ENCODE results near the gene CCN5.

GRCh38 chr20:44762466-44763140 lies 47.4 kb downstream of the CCN5 start:
- TF ChIP-seq EZH2phosphoT487 (conservative IDR thresholded peaks at IDR 0.05; ENCODE audit: low read length) (no peak), CTCF (IDR thresholded peaks at IDR 0.05; ENCODE audit: insufficient read depth, low read length, poor library complexity, severe bottlenecking) (no peak)
